CD8-positive, alpha-beta memory T cell (primary cell): ENCODE data around the gene KMT2C. TPM values are rescaled to one million over a fixed set of nuclear protein-coding genes. Genes with fewer than 3 reads are reported as not detected.
A peak's percentile ranks its signal among the peaks of the same experiment; 100 is the strongest.
"Not testable (repeated sequence)": the region's sequence is repeated elsewhere in the genome, so short reads cannot be mapped to it uniquely, and the experiment has no call there.

Source experiments
- CTCF ChIA-PET: fragments of 350-600 bp; sonication (Branson Sonifier 250); formaldehyde crosslinking; loops from one replicate; lab custom pipeline; 2021; ENCODE audit warnings: antibody characterized with exemption; lab: Charles Lee
- POLR2A ChIA-PET: fragments of 350-600 bp; sonication (Branson Sonifier 250); formaldehyde crosslinking; loops from one replicate; lab custom pipeline; 2021; ENCODE audit warnings: antibody characterized with exemption; lab: Charles Lee
- DNase-seq, 5 donors: peaks; one replicate each; pipeline versions ENCODE4 v3.0.0 to v3.0.0-alpha.2; 2020 to 2022; ENCODE audit warnings: mixed read lengths in 1 of 5
- H3K27ac ChIP-seq: one replicate; pipeline ENCODE4 v1.7.0; 2013; ENCODE audit warnings: low read depth, mild to moderate bottlenecking, low read length, moderate library complexity
- H3K27me3 ChIP-seq: 2 replicates; pipeline ENCODE4 v1.7.0; 2013; ENCODE audit warnings: low read length, mild to moderate bottlenecking; ENCODE audit not compliant: insufficient read depth, poor library complexity, severe bottlenecking
- H3K36me3 ChIP-seq: 2 replicates; pipeline ENCODE4 v1.7.0; 2013; ENCODE audit warnings: mild to moderate bottlenecking, low read length, moderate library complexity; ENCODE audit not compliant: insufficient read depth
- H3K4me1 ChIP-seq: 2 replicates; pipeline ENCODE4 v1.7.0; 2013; ENCODE audit warnings: mild to moderate bottlenecking, low read length, moderate library complexity; ENCODE audit not compliant: insufficient read depth
- H3K4me3 ChIP-seq: 2 replicates; pipeline ENCODE4 v1.7.0; 2013; ENCODE audit warnings: mild to moderate bottlenecking, low read length
- H3K9me3 ChIP-seq: 2 replicates; pipeline ENCODE4 v1.7.0; 2013; ENCODE audit warnings: mild to moderate bottlenecking, low read length
- H3K27ac Mint-ChIP-seq, 8 donors: one replicate each; pipeline ENCODE4 v1.8.0; 2020 to 2021; ENCODE audit warnings: mixed read lengths in 8 of 8, mild to moderate bottlenecking in 6 of 8, inconsistent platforms in 3 of 8, moderate library complexity in 3 of 8
- H3K27me3 Mint-ChIP-seq, 2 donors: one replicate each; pipeline ENCODE4 v1.8.0; 2020 to 2021; ENCODE audit warnings: mixed read lengths in 2 of 2, mild to moderate bottlenecking in 1 of 2, moderate library complexity in 1 of 2
- H3K36me3 Mint-ChIP-seq, 3 donors: one replicate each; pipeline ENCODE4 v1.8.0; 2020 to 2021; ENCODE audit warnings: mixed read lengths in 3 of 3, inconsistent platforms in 1 of 3, mild to moderate bottlenecking in 1 of 3
- H3K4me1 Mint-ChIP-seq, 3 donors: one replicate each; pipeline ENCODE4 v1.8.0; 2020 to 2021; ENCODE audit warnings: mixed read lengths in 3 of 3, inconsistent platforms in 1 of 3, mild to moderate bottlenecking in 1 of 3
- H3K4me3 Mint-ChIP-seq, 7 donors: one replicate each; pipeline ENCODE4 v1.8.0; 2020 to 2021; ENCODE audit warnings: mixed read lengths in 7 of 7, mild to moderate bottlenecking in 6 of 7, moderate library complexity in 4 of 7, inconsistent platforms in 2 of 7
- H3K9me3 Mint-ChIP-seq, 5 donors: one replicate each; pipeline ENCODE4 v1.8.0; 2020 to 2022; ENCODE audit warnings: mixed read lengths in 5 of 5, mild to moderate bottlenecking in 3 of 5, moderate library complexity in 2 of 5, inconsistent platforms in 1 of 5
- polyA plus RNA-seq: library from polyadenylated mRNA; unstranded; fragments of 300-500 nt; fragmentation: Illumina TruSeq; gene quantifications from one replicate; pipeline ENCODE4 v1.2.3, GENCODE V29; 2021
- total RNA-seq, 2 experiments: library from RNA; stranded (reverse); gene quantifications; one replicate each; pipeline ENCODE4 v1.2.3, GENCODE V29; 2021

Gene KMT2C
- total and polyA plus RNA-seq, 3 experiments from 2014 or later, result 18.7 to 45.3 (median 42.0) TPM

DNA sequence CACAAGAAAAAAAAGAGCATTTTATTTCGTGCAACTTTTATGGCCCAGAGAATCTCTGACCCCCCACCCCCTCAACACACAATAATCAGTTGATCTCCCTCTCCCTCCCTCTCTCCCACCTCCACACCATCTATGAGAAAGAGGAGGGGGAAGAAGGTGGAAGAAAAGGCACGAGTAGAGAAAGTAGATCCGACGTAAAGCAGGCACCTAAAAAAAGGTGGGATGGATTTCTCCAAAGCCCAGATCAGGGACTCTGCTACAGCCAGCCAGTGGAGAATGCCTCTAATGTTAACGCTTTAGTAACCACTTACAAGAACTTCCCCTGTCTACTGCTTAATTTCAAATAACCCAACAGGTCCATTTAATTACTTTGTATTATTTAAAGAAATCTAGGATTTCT lies 24.4 kb downstream of the KMT2C start:
- POLR2A ChIA-PET, result no interaction called here
- H3K4me3 Mint-ChIP-seq, result peak overlapping the region in 2 of 7 donors; percentile 6 to 17
- no peak for DNase-seq
- CTCF ChIA-PET, result no interaction called here
- H3K27me3 Mint-ChIP-seq, result no peaks in the 10 kb centered on the region
- no peak overlapping the region for H3K4me3 ChIP-seq
- H3K36me3 ChIP-seq, result no peaks in the 10 kb centered on the region
- no peak overlapping the region for H3K27ac Mint-ChIP-seq
- H3K9me3 Mint-ChIP-seq, result peaks cover 7 to 10% (median 9%) of the 10 kb centered on the region in 5 donors
- H3K27ac ChIP-seq, result no peak overlapping the region
- peaks cover 28 to 47% (median 29%) of the 10 kb centered on the region in 3 donors for H3K4me1 Mint-ChIP-seq
- H3K9me3 ChIP-seq, result no peaks in the 10 kb centered on the region
- peaks cover 6% of the 10 kb centered on the region for H3K4me1 ChIP-seq
- no peaks in the 10 kb centered on the region for H3K36me3 Mint-ChIP-seq
- no peaks in the 10 kb centered on the region for H3K27me3 ChIP-seq

DNA sequence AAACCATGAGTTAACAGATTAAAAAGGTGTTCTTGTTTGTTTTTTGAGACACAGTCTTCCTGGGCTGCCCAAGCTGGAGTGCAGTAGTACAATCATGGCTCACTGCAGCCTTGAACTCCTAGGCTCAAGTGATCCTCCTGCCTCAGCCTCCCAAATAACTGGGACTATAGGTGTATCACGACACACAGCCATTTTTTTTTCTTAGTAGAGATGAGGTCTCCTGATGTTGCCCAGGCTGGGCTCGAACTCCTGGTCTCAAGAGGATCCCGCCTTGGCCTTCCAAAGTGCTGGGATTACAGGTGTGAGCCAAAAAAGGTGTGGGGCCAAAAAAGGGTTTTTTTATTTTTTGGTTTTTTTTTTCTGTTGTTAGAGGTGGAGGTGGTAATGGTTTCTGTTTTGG lies 29.3 kb downstream of the KMT2C start:
- Histone ChIP-seq H3K27ac (no peak overlapping the region), H3K9me3 (peaks cover 5% of the 10 kb centered on the region), H3K4me3 (no peak overlapping the region), H3K27me3 (no peaks in the 10 kb centered on the region), H3K4me1 (peaks cover 2% of the 10 kb centered on the region), H3K36me3 (no peaks in the 10 kb centered on the region)
- H3K9me3 Mint-ChIP-seq, result peaks cover 16 to 23% (median 19%) of the 10 kb centered on the region in 5 donors
- H3K36me3 Mint-ChIP-seq, result peaks cover 0 to 13% (median 3%) of the 10 kb centered on the region in 3 donors
- no peak overlapping the region for H3K4me3 Mint-ChIP-seq
- ChIA-PET CTCF (no interaction called here), POLR2A (no interaction called here)
- no peak for DNase-seq
- no peaks in the 10 kb centered on the region for H3K27me3 Mint-ChIP-seq
- peaks cover 6 to 24% (median 23%) of the 10 kb centered on the region in 3 donors for H3K4me1 Mint-ChIP-seq
- H3K27ac Mint-ChIP-seq, result no peak overlapping the region

DNA sequence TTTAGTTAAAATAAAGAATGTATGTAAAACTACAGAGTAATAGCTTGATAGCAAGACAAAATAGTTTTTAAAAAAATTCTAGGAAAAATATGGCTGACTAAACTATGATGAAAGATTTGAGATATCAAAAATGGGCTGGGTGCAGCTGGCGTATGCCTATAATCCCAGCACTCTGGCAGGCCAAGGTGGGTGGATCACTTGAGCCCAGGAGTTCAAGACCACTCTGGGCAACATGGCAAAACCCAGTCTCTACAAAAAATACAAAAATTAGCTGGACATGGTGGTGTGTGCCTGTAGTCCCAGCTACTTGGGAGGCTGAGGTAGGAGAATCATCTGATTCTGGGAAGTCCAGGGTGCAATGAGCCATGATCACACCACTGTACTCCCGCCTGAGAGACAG lies 29.8 kb downstream of the KMT2C start:
- H3K27ac ChIP-seq, H3K27me3 ChIP-seq, CTCF ChIA-PET, POLR2A ChIA-PET, H3K27ac Mint-ChIP-seq, H3K4me1 ChIP-seq, H3K4me3 ChIP-seq, H3K27me3 Mint-ChIP-seq, H3K4me3 Mint-ChIP-seq, H3K36me3 ChIP-seq, DNase-seq, H3K9me3 ChIP-seq: not testable (repeated sequence)
- Mint-ChIP-seq H3K36me3 (peaks cover 0 to 13% (median 3%) of the 10 kb centered on the region in 3 donors), H3K9me3 (peaks cover 16 to 23% (median 19%) of the 10 kb centered on the region in 5 donors), H3K4me1 (peaks cover 1 to 20% (median 18%) of the 10 kb centered on the region in 3 donors)

DNA sequence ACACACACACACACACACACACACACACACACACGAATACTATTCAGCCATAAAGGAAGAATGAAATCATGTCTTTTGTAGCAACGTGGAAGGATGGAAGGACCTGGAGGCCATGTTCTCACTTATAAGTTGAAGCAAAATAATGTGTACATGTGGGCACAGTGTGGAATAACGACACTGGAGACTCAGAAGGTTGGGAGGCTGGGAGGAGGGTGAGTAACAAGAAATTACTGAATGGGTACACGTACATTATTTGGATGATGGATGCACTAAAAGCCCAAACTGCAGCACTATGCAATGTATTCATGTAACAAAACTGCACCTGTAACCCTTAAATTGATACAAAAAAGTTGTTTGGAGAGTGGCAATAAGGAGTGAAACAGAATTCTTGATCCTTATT lies 32.1 kb downstream of the KMT2C start:
- ChIA-PET POLR2A (no interaction called here), CTCF (no interaction called here)
- no peak overlapping the region for H3K4me3 Mint-ChIP-seq

DNA sequence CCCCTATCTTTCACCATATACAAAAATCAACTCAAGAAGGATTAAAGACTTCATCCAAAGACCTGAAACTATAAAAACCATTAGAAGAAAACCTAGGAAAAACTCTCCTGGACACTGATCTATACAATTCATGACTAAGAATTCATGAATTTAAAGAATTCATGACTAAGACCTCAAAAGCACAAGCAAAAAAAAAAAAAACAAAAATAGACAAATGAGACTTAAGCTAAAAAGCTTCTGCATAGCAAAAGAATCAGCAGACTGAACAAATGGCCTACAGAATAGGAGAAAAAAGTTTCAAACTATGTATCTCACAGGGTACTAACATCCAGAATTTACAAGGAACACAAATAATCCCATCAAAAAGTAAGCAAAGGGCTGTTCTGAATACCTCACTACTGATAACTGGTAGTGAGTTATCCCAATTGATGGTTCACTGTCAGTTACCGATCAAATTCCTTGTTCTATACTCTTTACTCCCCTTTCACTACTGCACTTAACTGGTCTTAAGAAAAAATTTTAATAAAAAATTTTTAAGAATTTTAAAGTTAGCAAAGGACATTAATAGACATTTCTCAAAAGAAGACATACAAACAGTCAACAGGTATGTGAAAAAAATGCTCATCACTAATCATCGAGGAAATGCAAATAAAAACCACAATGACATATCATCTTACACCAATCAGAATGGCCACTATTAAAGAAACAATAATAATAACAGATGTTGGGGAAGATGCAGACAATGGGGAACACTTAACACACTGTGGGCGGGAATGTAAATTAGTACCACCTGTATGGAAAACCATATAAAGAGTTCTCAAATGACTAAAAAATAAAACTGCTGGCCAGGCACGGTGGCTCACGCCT lies 33.2 kb downstream of the KMT2C start:
- Histone ChIP-seq H3K4me3 (no peak overlapping the region), H3K27ac (no peak overlapping the region), H3K9me3 (peaks cover 5% of the 10 kb centered on the region), H3K4me1 (peaks cover 10% of the 10 kb centered on the region), H3K36me3 (no peaks in the 10 kb centered on the region), H3K27me3 (no peaks in the 10 kb centered on the region)
- ChIA-PET POLR2A (interaction anchor here (0.6 kb wide), 1 partner anchor 273 kb away, joined by 5 read pairs; no protein-coding TSS in a partner anchor), CTCF (no interaction called here)
- Mint-ChIP-seq H3K4me3 (no peak overlapping the region), H3K36me3 (peaks cover 5 to 13% (median 5%) of the 10 kb centered on the region in 3 donors), H3K27me3 (no peaks in the 10 kb centered on the region), H3K27ac (no peak overlapping the region), H3K4me1 (peaks cover 29 to 40% (median 37%) of the 10 kb centered on the region in 3 donors), H3K9me3 (peaks cover 16 to 23% (median 19%) of the 10 kb centered on the region in 5 donors)
- DNase-seq, result no peak

More for the DNA sequence above, 32.1 kb downstream of the KMT2C start:
- Mint-ChIP-seq H3K4me1 (peaks cover 18 to 34% (median 29%) of the 10 kb centered on the region in 3 donors), H3K27me3 (no peaks in the 10 kb centered on the region), H3K36me3 (peaks cover 2 to 13% (median 5%) of the 10 kb centered on the region in 3 donors), H3K27ac (no peak overlapping the region), H3K9me3 (peaks cover 16 to 23% (median 19%) of the 10 kb centered on the region in 5 donors)
- peaks cover 5% of the 10 kb centered on the region for H3K4me1 ChIP-seq
- no peak overlapping the region for H3K4me3 ChIP-seq
- no peak overlapping the region for H3K27ac ChIP-seq
- no peak for DNase-seq
- H3K27me3 ChIP-seq, result no peaks in the 10 kb centered on the region
- no peaks in the 10 kb centered on the region for H3K36me3 ChIP-seq
- H3K9me3 ChIP-seq, result peaks cover 5% of the 10 kb centered on the region

DNA sequence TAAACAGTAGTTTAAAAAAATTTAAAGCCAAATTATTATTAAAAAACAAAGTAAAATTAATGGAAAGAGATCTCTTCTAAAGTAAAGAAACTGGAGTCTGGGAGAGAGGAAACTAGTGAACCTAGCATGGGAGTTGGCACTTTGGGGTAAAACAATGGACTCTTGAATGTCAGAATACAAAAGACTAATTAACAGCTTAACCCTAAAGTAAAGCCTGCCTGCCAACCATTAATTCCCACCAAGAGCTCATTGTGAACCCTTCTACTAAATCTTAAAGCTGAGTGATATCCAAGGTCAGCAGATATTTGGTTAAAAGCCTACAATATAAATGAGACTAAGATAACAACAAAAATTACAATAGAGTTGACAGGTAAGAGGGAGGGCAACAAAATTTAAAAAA lies 36.5 kb downstream of the KMT2C start:
- Histone ChIP-seq H3K36me3 (no peaks in the 10 kb centered on the region), H3K27me3 (no peaks in the 10 kb centered on the region), H3K4me1 (peaks cover 15% of the 10 kb centered on the region), H3K9me3 (peaks cover 5% of the 10 kb centered on the region), H3K4me3 (no peak overlapping the region), H3K27ac (no peak overlapping the region)
- peaks cover 2 to 5% (median 4%) of the 10 kb centered on the region in 3 donors for H3K36me3 Mint-ChIP-seq
- CTCF ChIA-PET, result interaction anchor here (1.2 kb wide), 1 partner anchor 63 kb away, joined by 3 read pairs; no protein-coding TSS in a partner anchor
- H3K9me3 Mint-ChIP-seq, result peaks cover 0 to 5% (median 0%) of the 10 kb centered on the region in 5 donors
- no peak overlapping the region for H3K27ac Mint-ChIP-seq
- POLR2A ChIA-PET, result interaction anchor here (0.5 kb wide), 1 partner anchor 47 kb away, joined by 3 read pairs; no protein-coding TSS in a partner anchor
- no peaks in the 10 kb centered on the region for H3K27me3 Mint-ChIP-seq
- no peak overlapping the region for H3K4me3 Mint-ChIP-seq
- peaks cover 47 to 58% (median 58%) of the 10 kb centered on the region in 3 donors for H3K4me1 Mint-ChIP-seq
- no peak for DNase-seq

DNA sequence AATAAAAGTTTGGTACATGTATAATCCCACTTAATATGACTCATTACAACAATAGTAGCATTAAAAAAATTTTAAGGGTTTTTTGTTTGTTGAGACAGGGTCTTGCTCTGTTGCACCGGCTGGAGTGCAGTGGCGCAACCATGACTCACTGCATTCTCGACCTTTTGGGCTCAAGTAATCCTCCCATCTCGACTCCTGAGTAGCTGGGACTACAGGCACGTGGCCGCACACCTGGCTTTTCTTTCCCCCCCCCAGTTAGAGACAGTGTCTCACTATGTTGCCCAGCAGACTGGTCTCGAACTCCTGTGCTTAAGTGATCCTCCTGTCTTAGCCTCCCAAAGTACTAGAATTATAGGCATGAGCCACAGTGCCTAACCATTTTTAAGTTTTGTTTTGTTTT lies 40.7 kb downstream of the KMT2C start:
- ChIA-PET CTCF (no interaction called here), POLR2A (no interaction called here)
- H3K36me3 ChIP-seq, result no peaks in the 10 kb centered on the region
- peaks cover 68 to 84% (median 81%) of the 10 kb centered on the region in 3 donors for H3K4me1 Mint-ChIP-seq
- H3K27ac Mint-ChIP-seq, result peak overlapping the region in 1 of 8 donors; percentile 25
- no peaks in the 10 kb centered on the region for H3K9me3 ChIP-seq
- peaks cover 11% of the 10 kb centered on the region for H3K4me1 ChIP-seq
- H3K9me3 Mint-ChIP-seq, result peaks cover 0 to 2% (median 0%) of the 10 kb centered on the region in 5 donors
- H3K4me3 Mint-ChIP-seq, result peak overlapping the region in 2 of 7 donors; percentile 3 to 61
- DNase-seq, result no peak
- H3K36me3 Mint-ChIP-seq, result peaks cover 0 to 3% (median 0%) of the 10 kb centered on the region in 3 donors
- no peaks in the 10 kb centered on the region for H3K27me3 Mint-ChIP-seq
- no peak overlapping the region for H3K27ac ChIP-seq
- H3K4me3 ChIP-seq, result no peak overlapping the region
- no peaks in the 10 kb centered on the region for H3K27me3 ChIP-seq

DNA sequence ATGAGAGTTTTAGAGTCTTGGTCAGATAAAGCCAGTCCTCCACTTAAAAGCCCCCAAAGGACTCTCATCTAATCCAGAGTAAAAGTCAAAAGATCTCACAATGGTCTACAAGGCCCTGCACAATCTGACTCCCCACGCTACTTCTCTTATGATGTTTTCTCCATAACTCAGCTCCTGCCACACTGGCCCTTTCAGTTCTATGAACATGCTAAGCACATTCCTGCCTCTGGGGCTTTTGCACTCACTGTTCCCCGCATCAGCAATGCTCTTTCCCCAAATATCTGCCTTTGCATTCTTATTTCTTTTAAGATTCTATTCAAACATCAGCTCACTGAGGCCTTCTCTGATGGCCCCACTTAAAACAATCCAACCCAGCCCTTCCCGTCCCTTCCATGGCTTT lies 41.6 kb downstream of the KMT2C start:
- DNase-seq, H3K27me3 ChIP-seq, H3K4me3 ChIP-seq, H3K9me3 Mint-ChIP-seq, H3K4me1 ChIP-seq, H3K27ac ChIP-seq, CTCF ChIA-PET, H3K9me3 ChIP-seq, POLR2A ChIA-PET, H3K27me3 Mint-ChIP-seq, H3K36me3 ChIP-seq, H3K36me3 Mint-ChIP-seq: not testable (repeated sequence)
- Mint-ChIP-seq H3K27ac (peak overlapping the region in 4 of 8 donors; percentile 1 to 42 (median 10)), H3K4me3 (peak overlapping the region in 1 of 7 donors; percentile 2), H3K4me1 (peaks cover 63 to 79% (median 76%) of the 10 kb centered on the region in 3 donors)
